ENCODE results near the gene MAB21L4.

MAB21L4 gene

GRCh38 chr2:240925191-240925567, 29.2 kb upstream of the MAB21L4 start:
- no peak for DNase-seq

GRCh38 chr2:240922982-240923537, 27.1 kb upstream of the MAB21L4 start:
- no peak for DNase-seq

GRCh38 chr2:240922245-240922981, 26.5 kb upstream of the MAB21L4 start:
- DNase-seq = no peak

- no peak for DNase-seq
These were observed 26.0 kb upstream of the MAB21L4 start for GRCh38 chr2:240921995-240922244.

GRCh38 chr2:240921311-240921994, 25.5 kb upstream of the MAB21L4 start:
- no peak for DNase-seq

GRCh38 chr2:240920783-240921231, 24.9 kb upstream of the MAB21L4 start:
- DNase-seq = no peak

GRCh38 chr2:240919786-240920782, 24.1 kb upstream of the MAB21L4 start:
- DNase-seq = no peak

- DNase-seq = no peak
These were observed 23.3 kb upstream of the MAB21L4 start for GRCh38 chr2:240919161-240919781.

- DNase-seq = no peak
These were observed 22.5 kb upstream of the MAB21L4 start for GRCh38 chr2:240918258-240919091.

- DNase-seq = no peak
These were observed 21.8 kb upstream of the MAB21L4 start for GRCh38 chr2:240917684-240918257.

GRCh38 chr2:240917009-240917683, 21.2 kb upstream of the MAB21L4 start:
- no peak for DNase-seq

GRCh38 chr2:240916571-240917008, 20.6 kb upstream of the MAB21L4 start:
- DNase-seq = no peak

- no peak for DNase-seq
These were observed 19.8 kb upstream of the MAB21L4 start for GRCh38 chr2:240915526-240916341.

GRCh38 chr2:240914645-240915525, 18.9 kb upstream of the MAB21L4 start:
- no peak for DNase-seq

GRCh38 chr2:240913810-240914644, 18.1 kb upstream of the MAB21L4 start:
- peak; percentile 65 for DNase-seq

GRCh38 chr2:240912878-240913809, 17.2 kb upstream of the MAB21L4 start:
- DNase-seq = no peak
